Transverse colon (tissue), 4 donors: ENCODE measurements around the gene BFAR.
"Not testable (repeated sequence)": the region's sequence is repeated elsewhere in the genome, so short reads cannot be mapped to it uniquely, and the experiment has no call there.

ENCODE experiments used
- POLR2AphosphoS5 ChIP-seq, 3 donors: sonication (generic); formaldehyde crosslinking; IDR thresholded peaks; one replicate each; pipeline ENCODE4 v1.6.1; 2016; ENCODE audit warnings: antibody characterized with exemption in 3 of 3
- TF ChIP-seq, protein P1 (sequence below), 5 experiments: fragments of 200-600 bp in 3 of 5; fragments of 450-650 bp in 2 of 5; sonication (generic) in 3 of 5; IDR thresholded peaks; 1 replicate in 2 of 5; 2 replicates in 3 of 5; pipeline ENCODE4 v1.5.1; 2016 to 2017; ENCODE audit warnings: antibody characterized with exemption in 5 of 5, inconsistent platforms in 3 of 5, mild to moderate bottlenecking in 2 of 5, moderate library complexity in 1 of 5

DNA sequence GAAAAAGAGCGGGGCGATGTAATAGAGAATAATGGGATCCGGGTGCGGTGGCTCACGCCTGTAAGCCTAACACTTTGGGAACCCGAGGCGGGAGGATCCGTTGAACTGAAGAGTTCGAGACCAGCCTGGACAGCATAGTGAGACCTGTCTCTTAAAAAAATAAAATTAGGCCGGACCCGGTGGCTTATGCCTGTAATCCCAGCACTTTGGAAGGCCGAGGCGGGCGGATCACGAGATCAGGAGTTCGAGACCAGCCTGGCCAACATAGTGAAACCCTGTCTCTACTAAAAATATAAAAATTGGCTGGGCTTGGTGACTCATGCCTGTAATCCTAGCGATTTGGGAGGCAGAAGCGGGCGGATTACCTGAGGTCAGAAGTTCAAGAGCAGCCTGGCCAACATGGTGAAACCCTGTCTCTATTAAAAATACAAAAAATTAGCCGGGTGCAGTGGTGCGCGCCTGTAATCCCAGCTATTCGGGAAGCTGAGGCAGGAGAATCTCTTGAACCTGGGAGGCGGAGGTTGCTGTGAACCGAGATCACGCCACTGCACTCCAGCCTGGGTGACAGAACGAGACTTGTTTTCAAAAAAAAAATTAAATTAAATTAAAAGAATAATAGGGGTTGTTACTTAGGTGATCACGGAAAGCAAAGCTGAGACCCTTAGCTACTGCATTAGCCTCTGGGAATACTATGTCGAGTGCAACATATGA lies 2.0 kb upstream of the BFAR start:
- TF ChIP-seq, protein P1, sequence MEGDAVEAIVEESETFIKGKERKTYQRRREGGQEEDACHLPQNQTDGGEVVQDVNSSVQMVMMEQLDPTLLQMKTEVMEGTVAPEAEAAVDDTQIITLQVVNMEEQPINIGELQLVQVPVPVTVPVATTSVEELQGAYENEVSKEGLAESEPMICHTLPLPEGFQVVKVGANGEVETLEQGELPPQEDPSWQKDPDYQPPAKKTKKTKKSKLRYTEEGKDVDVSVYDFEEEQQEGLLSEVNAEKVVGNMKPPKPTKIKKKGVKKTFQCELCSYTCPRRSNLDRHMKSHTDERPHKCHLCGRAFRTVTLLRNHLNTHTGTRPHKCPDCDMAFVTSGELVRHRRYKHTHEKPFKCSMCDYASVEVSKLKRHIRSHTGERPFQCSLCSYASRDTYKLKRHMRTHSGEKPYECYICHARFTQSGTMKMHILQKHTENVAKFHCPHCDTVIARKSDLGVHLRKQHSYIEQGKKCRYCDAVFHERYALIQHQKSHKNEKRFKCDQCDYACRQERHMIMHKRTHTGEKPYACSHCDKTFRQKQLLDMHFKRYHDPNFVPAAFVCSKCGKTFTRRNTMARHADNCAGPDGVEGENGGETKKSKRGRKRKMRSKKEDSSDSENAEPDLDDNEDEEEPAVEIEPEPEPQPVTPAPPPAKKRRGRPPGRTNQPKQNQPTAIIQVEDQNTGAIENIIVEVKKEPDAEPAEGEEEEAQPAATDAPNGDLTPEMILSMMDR (IDR thresholded peaks at IDR 0.05): not testable (repeated sequence)
- not testable (repeated sequence) for TF ChIP-seq POLR2AphosphoS5 (IDR thresholded peaks at IDR 0.05)
